Glomerular visceral epithelial cell (primary cell): ENCODE measurements around the gene GPC6.

Source experiments
- DNase-seq: peaks from one replicate; pipeline ENCODE4 v3.0.0-alpha.2; 2016; ENCODE audit errors: extremely low spot score

The GPC6 gene

GRCh38 chr13:93230261-93230855, 3.8 kb downstream of the GPC6 start:
- no peak for DNase-seq

- DNase-seq, result no peak
Observed at GRCh38 chr13:93231867-93232266, 5.3 kb downstream of the GPC6 start.

- no peak for DNase-seq
Observed at GRCh38 chr13:93233997-93234416, 7.4 kb downstream of the GPC6 start.

GRCh38 chr13:93234459-93234858, 7.9 kb downstream of the GPC6 start:
- DNase-seq, result no peak

- DNase-seq, result no peak
Observed at GRCh38 chr13:93235258-93236015, 8.8 kb downstream of the GPC6 start.

GRCh38 chr13:93238711-93239110, 12.1 kb downstream of the GPC6 start:
- no peak for DNase-seq

- DNase-seq, result no peak
Observed at GRCh38 chr13:93243375-93244063, 16.9 kb downstream of the GPC6 start.

- DNase-seq, result peak; percentile 73
Observed at GRCh38 chr13:93244141-93244917, 17.7 kb downstream of the GPC6 start.

GRCh38 chr13:93244918-93245280, 18.3 kb downstream of the GPC6 start:
- DNase-seq, result peak; percentile 62

- DNase-seq, result no peak
Observed at GRCh38 chr13:93246069-93246468, 19.5 kb downstream of the GPC6 start.

- peak; percentile 89 for DNase-seq
Observed at GRCh38 chr13:93248627-93249047, 22.0 kb downstream of the GPC6 start.

GRCh38 chr13:93249364-93250306, 23.0 kb downstream of the GPC6 start:
- DNase-seq, result peak; percentile 75

- peak; percentile 68 for DNase-seq
Observed at GRCh38 chr13:93254775-93255174, 28.2 kb downstream of the GPC6 start.

- DNase-seq, result no peak
Observed at GRCh38 chr13:93256998-93257397, 30.4 kb downstream of the GPC6 start.

GRCh38 chr13:93259527-93260080, 33.0 kb downstream of the GPC6 start:
- DNase-seq, result no peak

GRCh38 chr13:93260591-93260990, 34.0 kb downstream of the GPC6 start:
- no peak for DNase-seq

- DNase-seq, result no peak
Observed at GRCh38 chr13:93262729-93263345, 36.2 kb downstream of the GPC6 start.

GRCh38 chr13:93264876-93265275, 38.3 kb downstream of the GPC6 start:
- DNase-seq, result no peak

GRCh38 chr13:93265800-93266199, 39.2 kb downstream of the GPC6 start:
- no peak for DNase-seq

- no peak for DNase-seq
Observed at GRCh38 chr13:93266681-93267080, 40.1 kb downstream of the GPC6 start.
